Measurements from ENCODE around the gene ARAP3.

The ARAP3 gene

GRCh38 chr5:141613344-141613743 is 68.7 kb downstream of the ARAP3 start:
- no peak overlapping the region for H3K27ac ChIP-seq
- TF ChIP-seq ZFX (IDR thresholded peaks at IDR 0.05; ENCODE audit: borderline replicate concordance) (no peak), CTCF (IDR thresholded peaks at IDR 0.05) (no peak)

- no peak overlapping the region for H3K27ac ChIP-seq
- TF ChIP-seq CTCF (IDR thresholded peaks at IDR 0.05) (no peak), ZFX (IDR thresholded peaks at IDR 0.05; ENCODE audit: borderline replicate concordance) (no peak)
Measured at GRCh38 chr5:141611289-141611688, 70.7 kb downstream of the ARAP3 start.

GRCh38 chr5:141609921-141610320 is 72.1 kb downstream of the ARAP3 start:
- peak overlapping the region; percentile 56 for H3K27ac ChIP-seq

GRCh38 chr5:141609044-141609443 is 73.0 kb downstream of the ARAP3 start:
- peak overlapping the region; percentile 56 for H3K27ac ChIP-seq
- TF ChIP-seq ZFX (IDR thresholded peaks at IDR 0.05; ENCODE audit: borderline replicate concordance) (no peak), CTCF (IDR thresholded peaks at IDR 0.05) (no peak)

GRCh38 chr5:141608557-141608956 is 73.5 kb downstream of the ARAP3 start:
- TF ChIP-seq CTCF (IDR thresholded peaks at IDR 0.05), result no peak
- TF ChIP-seq ZFX (IDR thresholded peaks at IDR 0.05; ENCODE audit: borderline replicate concordance), result no peak
- peak overlapping the region; percentile 56 for H3K27ac ChIP-seq

GRCh38 chr5:141608046-141608445 is 74.0 kb downstream of the ARAP3 start:
- TF ChIP-seq ZFX (IDR thresholded peaks at IDR 0.05; ENCODE audit: borderline replicate concordance), result no peak
- TF ChIP-seq CTCF (IDR thresholded peaks at IDR 0.05), result no peak
- H3K27ac ChIP-seq, result peak overlapping the region; percentile 56

- no peak overlapping the region for H3K27ac ChIP-seq
- TF ChIP-seq ZFX (IDR thresholded peaks at IDR 0.05; ENCODE audit: borderline replicate concordance), result no peak
- no peak for TF ChIP-seq CTCF (IDR thresholded peaks at IDR 0.05)
Measured at GRCh38 chr5:141605523-141606277, 76.3 kb downstream of the ARAP3 start.

All from 22Rv1 (cell line).